ENCODE measurements around the gene PCMTD2. TPM values are rescaled to one million over a fixed set of nuclear protein-coding genes. Genes with fewer than 3 reads are reported as not detected.
A peak's percentile ranks its signal among the peaks of the same experiment; 100 is the strongest.

The PCMTD2 gene
- total and polyA plus RNA-seq, 2 of the 13 experiments (the other 11 are each of a cell fraction or from before 2014, with no cell fraction given), result 47.0 to 76.9 TPM

DNA sequence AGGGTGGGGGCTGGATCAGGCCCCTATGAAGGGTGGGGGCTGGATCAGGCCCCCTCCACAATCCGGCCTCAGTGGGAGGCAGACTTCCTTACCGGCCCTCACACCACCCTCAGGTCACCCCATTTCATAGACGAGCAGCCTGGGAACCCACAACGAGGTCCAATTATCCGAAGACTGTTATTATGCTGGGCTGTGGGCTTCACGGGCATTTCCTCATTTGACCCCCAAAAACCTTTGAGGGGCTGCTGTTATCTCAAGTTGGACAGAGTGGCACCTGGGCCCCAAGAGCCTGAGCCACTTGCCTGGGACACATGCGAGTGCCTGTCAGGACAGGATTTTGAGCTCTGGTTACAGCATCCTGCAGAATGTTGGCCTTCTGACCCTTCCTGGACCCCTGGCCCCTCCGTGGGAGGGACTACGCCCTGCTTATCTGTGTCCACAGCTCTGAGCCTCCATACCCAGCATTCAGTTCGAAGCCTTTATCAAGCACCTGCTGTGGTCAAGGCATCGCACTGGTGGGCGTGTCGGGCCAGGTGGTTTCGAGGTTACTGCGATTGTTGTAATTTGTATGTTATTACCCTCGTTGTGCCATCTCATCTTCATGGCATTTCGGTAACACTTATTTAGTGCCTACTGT, 34.5 kb upstream of the PCMTD2 start (continued):
- TF ChIP-seq, protein P1, sequence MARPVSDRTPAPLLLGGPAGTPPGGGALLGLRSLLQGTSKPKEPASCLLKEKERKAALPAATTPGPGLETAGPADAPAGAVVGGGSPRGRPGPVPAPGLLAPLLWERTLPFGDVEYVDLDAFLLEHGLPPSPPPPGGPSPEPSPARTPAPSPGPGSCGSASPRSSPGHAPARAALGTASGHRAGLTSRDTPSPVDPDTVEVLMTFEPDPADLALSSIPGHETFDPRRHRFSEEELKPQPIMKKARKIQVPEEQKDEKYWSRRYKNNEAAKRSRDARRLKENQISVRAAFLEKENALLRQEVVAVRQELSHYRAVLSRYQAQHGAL (CRISPR knock-in tag; IDR thresholded peaks at IDR 0.05; ENCODE audit: not compliant biosample characterization), result no peak
- no peak for TF ChIP-seq POLR2AphosphoS2 (IDR thresholded peaks at IDR 0.05; ENCODE audit: low read depth, low read length)
- TF ChIP-seq HOXA7 (CRISPR knock-in tag; IDR thresholded peaks at IDR 0.05), result no peak
- TF ChIP-seq NFYB (CRISPR knock-in tag; IDR thresholded peaks at IDR 0.05), result no peak
- TF ChIP-seq SNAPC4 (CRISPR knock-in tag; IDR thresholded peaks at IDR 0.05), result no peak
- TF ChIP-seq, protein P2, sequence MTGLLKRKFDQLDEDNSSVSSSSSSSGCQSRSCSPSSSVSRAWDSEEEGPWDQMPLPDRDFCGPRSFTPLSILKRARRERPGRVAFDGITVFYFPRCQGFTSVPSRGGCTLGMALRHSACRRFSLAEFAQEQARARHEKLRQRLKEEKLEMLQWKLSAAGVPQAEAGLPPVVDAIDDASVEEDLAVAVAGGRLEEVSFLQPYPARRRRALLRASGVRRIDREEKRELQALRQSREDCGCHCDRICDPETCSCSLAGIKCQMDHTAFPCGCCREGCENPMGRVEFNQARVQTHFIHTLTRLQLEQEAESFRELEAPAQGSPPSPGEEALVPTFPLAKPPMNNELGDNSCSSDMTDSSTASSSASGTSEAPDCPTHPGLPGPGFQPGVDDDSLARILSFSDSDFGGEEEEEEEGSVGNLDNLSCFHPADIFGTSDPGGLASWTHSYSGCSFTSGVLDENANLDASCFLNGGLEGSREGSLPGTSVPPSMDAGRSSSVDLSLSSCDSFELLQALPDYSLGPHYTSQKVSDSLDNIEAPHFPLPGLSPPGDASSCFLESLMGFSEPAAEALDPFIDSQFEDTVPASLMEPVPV (CRISPR knock-in tag; IDR thresholded peaks at IDR 0.05), result no peak; the same call in 1 of the 2 replicates
- no peak for TF ChIP-seq MED13 (CRISPR knock-in tag; IDR thresholded peaks at IDR 0.05)
- TF ChIP-seq NFATC3 (CRISPR knock-in tag; IDR thresholded peaks at IDR 0.05), result no peak
- peak; percentile 96 for TF ChIP-seq NR2F6 (IDR thresholded peaks at IDR 0.05)
- TF ChIP-seq NR2F6 (CRISPR knock-in tag; IDR thresholded peaks at IDR 0.05), result peak; percentile 96
- no peak for TF ChIP-seq NFE2 (CRISPR knock-in tag; IDR thresholded peaks at IDR 0.05)
- no peak for TF ChIP-seq CBX2 (IDR thresholded peaks at IDR 0.05; ENCODE audit: low read depth, low read length)
- TF ChIP-seq CBX2 (CRISPR knock-in tag; IDR thresholded peaks at IDR 0.05; ENCODE audit: low read depth), result no peak
- TF ChIP-seq GTF3A (CRISPR knock-in tag; conservative IDR thresholded peaks at IDR 0.05), result no peak
- no peak for TF ChIP-seq SNAPC5 (CRISPR knock-in tag; IDR thresholded peaks at IDR 0.05; ENCODE audit: borderline replicate concordance)
- TF ChIP-seq, protein P3, sequence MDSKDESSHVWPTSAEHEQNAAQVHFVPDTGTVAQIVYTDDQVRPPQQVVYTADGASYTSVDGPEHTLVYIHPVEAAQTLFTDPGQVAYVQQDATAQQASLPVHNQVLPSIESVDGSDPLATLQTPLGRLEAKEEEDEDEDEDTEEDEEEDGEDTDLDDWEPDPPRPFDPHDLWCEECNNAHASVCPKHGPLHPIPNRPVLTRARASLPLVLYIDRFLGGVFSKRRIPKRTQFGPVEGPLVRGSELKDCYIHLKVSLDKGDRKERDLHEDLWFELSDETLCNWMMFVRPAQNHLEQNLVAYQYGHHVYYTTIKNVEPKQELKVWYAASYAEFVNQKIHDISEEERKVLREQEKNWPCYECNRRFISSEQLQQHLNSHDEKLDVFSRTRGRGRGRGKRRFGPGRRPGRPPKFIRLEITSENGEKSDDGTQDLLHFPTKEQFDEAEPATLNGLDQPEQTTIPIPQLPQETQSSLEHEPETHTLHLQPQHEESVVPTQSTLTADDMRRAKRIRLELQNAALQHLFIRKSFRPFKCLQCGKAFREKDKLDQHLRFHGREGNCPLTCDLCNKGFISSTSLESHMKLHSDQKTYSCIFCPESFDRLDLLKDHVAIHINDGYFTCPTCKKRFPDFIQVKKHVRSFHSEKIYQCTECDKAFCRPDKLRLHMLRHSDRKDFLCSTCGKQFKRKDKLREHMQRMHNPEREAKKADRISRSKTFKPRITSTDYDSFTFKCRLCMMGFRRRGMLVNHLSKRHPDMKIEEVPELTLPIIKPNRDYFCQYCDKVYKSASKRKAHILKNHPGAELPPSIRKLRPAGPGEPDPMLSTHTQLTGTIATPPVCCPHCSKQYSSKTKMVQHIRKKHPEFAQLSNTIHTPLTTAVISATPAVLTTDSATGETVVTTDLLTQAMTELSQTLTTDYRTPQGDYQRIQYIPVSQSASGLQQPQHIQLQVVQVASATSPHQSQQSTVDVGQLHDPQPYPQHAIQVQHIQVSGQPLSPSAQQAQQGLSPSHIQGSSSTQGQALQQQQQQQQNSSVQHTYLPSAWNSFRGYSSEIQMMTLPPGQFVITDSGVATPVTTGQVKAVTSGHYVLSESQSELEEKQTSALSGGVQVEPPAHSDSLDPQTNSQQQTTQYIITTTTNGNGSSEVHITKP (CRISPR knock-in tag; IDR thresholded peaks at IDR 0.05; ENCODE audit: low read depth), result no peak
- TF ChIP-seq, protein P4, sequence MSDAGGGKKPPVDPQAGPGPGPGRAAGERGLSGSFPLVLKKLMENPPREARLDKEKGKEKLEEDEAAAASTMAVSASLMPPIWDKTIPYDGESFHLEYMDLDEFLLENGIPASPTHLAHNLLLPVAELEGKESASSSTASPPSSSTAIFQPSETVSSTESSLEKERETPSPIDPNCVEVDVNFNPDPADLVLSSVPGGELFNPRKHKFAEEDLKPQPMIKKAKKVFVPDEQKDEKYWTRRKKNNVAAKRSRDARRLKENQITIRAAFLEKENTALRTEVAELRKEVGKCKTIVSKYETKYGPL (CRISPR knock-in tag; IDR thresholded peaks at IDR 0.05), result no peak
- TF ChIP-seq SIN3B (IDR thresholded peaks at IDR 0.05; ENCODE audit: low read length), result no peak
- no peak for TF ChIP-seq ZNF430 (CRISPR knock-in tag; IDR thresholded peaks at IDR 0.05)
